ENCODE measurements around the gene CACNA1C.
A peak's percentile ranks its signal among the peaks of the same experiment; 100 is the strongest.

Gene CACNA1C

GRCh38 chr12:2229661-2230539, 177.1 kb downstream of the CACNA1C start:
- FAIRE-seq (no peak), DNase-seq (ENCODE audit: low spot score) (no peak)

- FAIRE-seq (no peak), DNase-seq (ENCODE audit: low spot score) (no peak)
These were observed 178.3 kb downstream of the CACNA1C start for GRCh38 chr12:2231011-2231595.

GRCh38 chr12:2231956-2232355, 179.2 kb downstream of the CACNA1C start:
- FAIRE-seq (no peak), DNase-seq (ENCODE audit: low spot score) (no peak)

- peak; percentile 26 for DNase-seq (ENCODE audit: low spot score)
- no peak for FAIRE-seq
These were observed 180.2 kb downstream of the CACNA1C start for GRCh38 chr12:2233034-2233433.

GRCh38 chr12:2234091-2234490, 181.3 kb downstream of the CACNA1C start:
- DNase-seq (ENCODE audit: low spot score) (no peak), FAIRE-seq (no peak)

- DNase-seq (ENCODE audit: low spot score) (no peak), FAIRE-seq (no peak)
These were observed 182.0 kb downstream of the CACNA1C start for GRCh38 chr12:2234646-2235350.

- no peak for DNase-seq (ENCODE audit: low spot score)
- no peak for FAIRE-seq
These were observed 183.9 kb downstream of the CACNA1C start for GRCh38 chr12:2236506-2237294.

- FAIRE-seq (no peak), DNase-seq (ENCODE audit: low spot score) (no peak)
These were observed 185.3 kb downstream of the CACNA1C start for GRCh38 chr12:2238111-2238510.

- FAIRE-seq (no peak), DNase-seq (ENCODE audit: low spot score) (no peak)
These were observed 186.6 kb downstream of the CACNA1C start for GRCh38 chr12:2239381-2239871.

- no peak for FAIRE-seq
- DNase-seq (ENCODE audit: low spot score), result no peak
These were observed 187.6 kb downstream of the CACNA1C start for GRCh38 chr12:2240390-2240789.

GRCh38 chr12:2240984-2241383, 188.2 kb downstream of the CACNA1C start:
- no peak for DNase-seq (ENCODE audit: low spot score)
- FAIRE-seq, result no peak

GRCh38 chr12:2242216-2242615, 189.4 kb downstream of the CACNA1C start:
- DNase-seq (ENCODE audit: low spot score) (no peak), FAIRE-seq (no peak)

GRCh38 chr12:2242816-2243215, 190.0 kb downstream of the CACNA1C start:
- FAIRE-seq, result no peak

GRCh38 chr12:2243275-2243674, 190.5 kb downstream of the CACNA1C start:
- DNase-seq (ENCODE audit: low spot score) (peak; percentile 76), FAIRE-seq (no peak)

More at GRCh38 chr12:2242816-2243215, 190.0 kb downstream of the CACNA1C start:
- no peak for DNase-seq (ENCODE audit: low spot score)

GRCh38 chr12:2244013-2244861, 191.4 kb downstream of the CACNA1C start:
- DNase-seq (ENCODE audit: low spot score) (peak; percentile 90), FAIRE-seq (peak; percentile 87)

- FAIRE-seq (no peak), DNase-seq (ENCODE audit: low spot score) (no peak)
These were observed 193.6 kb downstream of the CACNA1C start for GRCh38 chr12:2246358-2246757.

GRCh38 chr12:2247120-2247519, 194.3 kb downstream of the CACNA1C start:
- FAIRE-seq (no peak), DNase-seq (ENCODE audit: low spot score) (no peak)

GRCh38 chr12:2247596-2247995, 194.8 kb downstream of the CACNA1C start:
- no peak for FAIRE-seq
- no peak for DNase-seq (ENCODE audit: low spot score)

GRCh38 chr12:2248087-2248900, 195.5 kb downstream of the CACNA1C start:
- DNase-seq (ENCODE audit: low spot score) (no peak), FAIRE-seq (no peak)
